GM21515 (cell line): ENCODE data around the gene SKIC8.
A peak's percentile ranks its signal among the peaks of the same experiment; 100 is the strongest.

ENCODE experiments used
- ATAC-seq: cut with Tn5 transposase; IDR thresholded peaks from one replicate; pipeline ENCODE4 v1.9.1; 2021; ENCODE audit not compliant: unreplicated experiment

Gene SKIC8

GRCh38 chr15:78299101-78299930 lies at the start of gene SKIC8:
Gene SKIC8 (minus strand): TSS chr15:78299609. CDS start chr15:78295686, 3,923 bp downstream.
- peak; percentile 78 for ATAC-seq

- no peak for ATAC-seq
These were observed 48.5 kb upstream of the SKIC8 start for GRCh38 chr15:78347586-78348543.

- ATAC-seq = no peak
These were observed 46.2 kb upstream of the SKIC8 start for GRCh38 chr15:78345396-78346125.

GRCh38 chr15:78343276-78344060 lies 44.1 kb upstream of the SKIC8 start:
- ATAC-seq = no peak

- no peak for ATAC-seq
These were observed 42.6 kb upstream of the SKIC8 start for GRCh38 chr15:78342021-78342420.

- ATAC-seq = no peak
These were observed 41.9 kb upstream of the SKIC8 start for GRCh38 chr15:78341057-78341987.

- no peak for ATAC-seq
These were observed 41.0 kb upstream of the SKIC8 start, which contains the start of gene CRABP1 for GRCh38 chr15:78340231-78341056. Gene CRABP1 (plus strand): TSS chr15:78340353. CDS start chr15:78340429, 76 bp downstream.

GRCh38 chr15:78339559-78339958 lies 40.1 kb upstream of the SKIC8 start:
- ATAC-seq = no peak

- ATAC-seq = no peak
These were observed 39.4 kb upstream of the SKIC8 start for GRCh38 chr15:78338781-78339180.

GRCh38 chr15:78335985-78336384 lies 36.6 kb upstream of the SKIC8 start:
- ATAC-seq = no peak

GRCh38 chr15:78334845-78335244 lies 35.4 kb upstream of the SKIC8 start:
- ATAC-seq = no peak

- no peak for ATAC-seq
These were observed 30.2 kb upstream of the SKIC8 start for GRCh38 chr15:78329625-78330024.

- no peak for ATAC-seq
These were observed 28.1 kb upstream of the SKIC8 start for GRCh38 chr15:78327466-78327865.

GRCh38 chr15:78325092-78325843 lies 25.9 kb upstream of the SKIC8 start:
- ATAC-seq = no peak

- ATAC-seq = no peak
These were observed 24.7 kb upstream of the SKIC8 start for GRCh38 chr15:78324144-78324543.

GRCh38 chr15:78323693-78324092 lies 24.3 kb upstream of the SKIC8 start:
- no peak for ATAC-seq

- no peak for ATAC-seq
These were observed 23.5 kb upstream of the SKIC8 start for GRCh38 chr15:78322724-78323521.
